OCI-LY1 (cell line): Measurements from ENCODE around the gene RTKN.

Source experiments
- CTCF ChIP-seq: fragments of 200-600 bp; sonication (generic), shearing (Covaris generic); IDR thresholded peaks from 2 replicates; pipeline ENCODE4 v1.5.1; 2017; ENCODE audit warnings: mild to moderate bottlenecking, antibody characterized with exemption, low read length, moderate library complexity, mixed read lengths
- EZH2 ChIP-seq: fragments of 200-600 bp; sonication (generic), shearing (Covaris generic); IDR thresholded peaks from 2 replicates; pipeline ENCODE4 v1.8.0; 2017; ENCODE audit warnings: borderline replicate concordance, mixed run types, mild to moderate bottlenecking, antibody characterized with exemption, low read length, moderate library complexity, mixed read lengths

- no peak for TF ChIP-seq CTCF
- no peak for TF ChIP-seq EZH2
Measured at GRCh38 chr2:74439803-74440377, 1.8 kb downstream of the RTKN start.
